Trophoblast cell (in vitro differentiated cells and primary cell): Measurements from ENCODE around the gene TBL1X.

Experiments
- DNase-seq, 2 donors: peaks; one replicate each; pipeline ENCODE4 v3.0.0-alpha.2; 2016
- H2AFZ ChIP-seq: 2 replicates; pipeline ENCODE4 v1.6.1; 2013; ENCODE audit warnings: low read length, moderate library complexity, mild to moderate bottlenecking; ENCODE audit not compliant: insufficient read depth, poor library complexity
- H2AK5ac ChIP-seq: 2 replicates; pipeline ENCODE4 v1.6.1; 2013; ENCODE audit warnings: mild to moderate bottlenecking, low read length
- H2BK120ac ChIP-seq: 2 replicates; pipeline ENCODE4 v1.6.1; 2013; ENCODE audit warnings: low read length, mild to moderate bottlenecking, moderate library complexity; ENCODE audit not compliant: insufficient read depth, poor library complexity
- H2BK12ac ChIP-seq: 2 replicates; pipeline ENCODE4 v1.6.1; 2013; ENCODE audit warnings: mild to moderate bottlenecking, low read length, moderate library complexity
- H2BK5ac ChIP-seq: 2 replicates; pipeline ENCODE4 v1.6.1; 2013; ENCODE audit warnings: low read length, low read depth, moderate library complexity, mild to moderate bottlenecking; ENCODE audit not compliant: poor library complexity
- H3K14ac ChIP-seq: 2 replicates; pipeline ENCODE4 v1.6.1; 2013; ENCODE audit warnings: mild to moderate bottlenecking, low read length
- H3K18ac ChIP-seq: 2 replicates; pipeline ENCODE4 v1.6.1; 2013; ENCODE audit warnings: mild to moderate bottlenecking, low read length
- H3K23ac ChIP-seq: 2 replicates; pipeline ENCODE4 v1.6.1; 2013; ENCODE audit warnings: low read length
- H3K27ac ChIP-seq: 2 replicates; pipeline ENCODE4 v1.5.1; 2013; ENCODE audit warnings: low read depth, mild to moderate bottlenecking, inconsistent platforms, low read length, moderate library complexity
- H3K27me3 ChIP-seq: 2 replicates; pipeline ENCODE4 v1.6.1; 2013; ENCODE audit warnings: inconsistent platforms, mild to moderate bottlenecking, low read length, moderate library complexity; ENCODE audit not compliant: insufficient read depth
- H3K36me3 ChIP-seq, 2 experiments: 1 replicate in 1 of 2; 2 replicates in 1 of 2; pipeline ENCODE4 v1.6.1; 2013; ENCODE audit warnings: low read length in 2 of 2, mild to moderate bottlenecking in 2 of 2, moderate library complexity in 1 of 2; ENCODE audit not compliant: insufficient read depth in 2 of 2, control insufficient read depth in 1 of 2
- H3K4ac ChIP-seq: 2 replicates; pipeline ENCODE4 v1.6.1; 2013; ENCODE audit warnings: low read depth, mild to moderate bottlenecking, low read length, moderate library complexity
- H3K4me1 ChIP-seq, 2 experiments: 1 replicate in 1 of 2; 2 replicates in 1 of 2; pipeline ENCODE4 v1.6.1; 2013; ENCODE audit warnings: low read length in 2 of 2, mild to moderate bottlenecking in 2 of 2, moderate library complexity in 1 of 2; ENCODE audit not compliant: insufficient read depth in 2 of 2, control insufficient read depth in 1 of 2
- H3K4me2 ChIP-seq: 2 replicates; pipeline ENCODE4 v1.6.1; 2013; ENCODE audit warnings: inconsistent platforms, mild to moderate bottlenecking, low read length, moderate library complexity
- H3K4me3 ChIP-seq: 2 replicates; pipeline ENCODE4 v1.5.1; 2013; ENCODE audit warnings: mild to moderate bottlenecking, low read depth, low read length, inconsistent platforms
- H3K79me1 ChIP-seq: one replicate; pipeline ENCODE4 v1.6.1; 2013; ENCODE audit warnings: low read length
- H3K79me2 ChIP-seq: 2 replicates; pipeline ENCODE4 v1.6.1; 2013; ENCODE audit warnings: low read length, mild to moderate bottlenecking; ENCODE audit not compliant: control insufficient read depth, insufficient read depth, poor library complexity
- H3K9ac ChIP-seq: 2 replicates; pipeline ENCODE4 v1.6.1; 2013; ENCODE audit warnings: mild to moderate bottlenecking, low read length
- H3K9me3 ChIP-seq: 2 replicates; pipeline ENCODE4 v1.6.1; 2013; ENCODE audit warnings: low read depth, mild to moderate bottlenecking, control low read depth, inconsistent platforms, low read length; ENCODE audit not compliant: insufficient read depth
- H4K12ac ChIP-seq: 2 replicates; pipeline ENCODE4 v1.6.1; 2013; ENCODE audit warnings: low read depth, mild to moderate bottlenecking, low read length, moderate library complexity
- H4K8ac ChIP-seq: 2 replicates; pipeline ENCODE4 v1.6.1; 2013; ENCODE audit warnings: low read depth, mild to moderate bottlenecking, low read length, moderate library complexity
- H4K91ac ChIP-seq: one replicate; pipeline ENCODE4 v1.6.1; 2013; ENCODE audit warnings: low read depth, mild to moderate bottlenecking, low read length, moderate library complexity
- WGBS: extraction: QIAGEN DNeasy Blood & Tissue Kit; methylation state at CpG from one replicate; pipeline ENCODE4 v1.1.7; 2013; ENCODE audit warnings: missing lambda C conversion rate; ENCODE audit not compliant: insufficient read length, insufficient coverage; ENCODE audit errors: extremely low coverage; 5-methylcytosine and 5-hydroxymethylcytosine counted together

The TBL1X gene

DNA sequence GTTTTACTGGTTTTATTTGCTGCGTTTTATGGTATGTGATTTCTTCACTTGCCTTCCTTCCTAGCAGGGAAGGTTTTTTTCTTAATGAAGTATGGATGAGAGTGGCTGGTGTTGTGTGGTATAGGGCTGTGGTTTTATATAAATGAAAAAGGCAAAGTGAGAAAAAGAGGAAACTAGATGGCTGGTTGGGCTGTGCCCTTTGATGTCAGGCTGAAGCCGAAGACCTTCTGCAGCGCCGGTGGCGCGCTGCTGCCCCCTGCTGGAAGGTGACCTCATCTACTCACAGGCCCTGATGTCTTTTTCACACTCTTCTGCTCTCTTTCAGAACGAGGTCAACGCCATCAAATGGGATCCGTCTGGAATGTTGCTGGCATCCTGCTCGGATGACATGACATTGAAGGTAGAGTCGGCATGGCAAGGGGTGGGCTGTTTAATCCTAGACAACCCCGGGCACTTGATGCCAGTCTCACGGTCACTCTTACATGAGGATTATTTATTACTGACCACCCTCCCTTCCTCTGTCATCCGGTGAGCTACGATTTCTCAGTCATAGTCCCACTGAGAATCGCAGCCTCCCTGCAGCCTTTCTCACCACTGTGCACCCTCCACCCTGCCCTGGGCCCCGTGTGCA lies 244.2 kb downstream of the TBL1X start:
- peak; percentile 38 to 68 for DNase-seq
- Histone ChIP-seq H2BK12ac (no peak overlapping the region), H2BK120ac (no peak overlapping the region), H3K14ac (no peak overlapping the region), H4K8ac (no peak overlapping the region), H3K79me2 (no peaks in the 10 kb centered on the region), H3K4me1 (peaks cover 0 to 2% of the 10 kb centered on the region in 2 experiments), H3K27ac (no peak overlapping the region), H2BK5ac (no peak overlapping the region), H3K79me1 (no peaks in the 10 kb centered on the region), H3K36me3 (peaks cover 26 to 28% of the 10 kb centered on the region in 2 experiments), H4K91ac (no peak overlapping the region), H3K4ac (no peak overlapping the region), H2AFZ (no peak overlapping the region), H3K18ac (no peak overlapping the region), H4K12ac (no peak overlapping the region), H3K4me2 (no peak overlapping the region), H3K9ac (no peak overlapping the region), H3K23ac (no peak overlapping the region), H3K27me3 (no peaks in the 10 kb centered on the region), H2AK5ac (no peak overlapping the region), H3K4me3 (no peak overlapping the region), H3K9me3 (no peaks in the 10 kb centered on the region)
- WGBS: no CpG with 5 or more reads among the region's 17 CpGs

DNA sequence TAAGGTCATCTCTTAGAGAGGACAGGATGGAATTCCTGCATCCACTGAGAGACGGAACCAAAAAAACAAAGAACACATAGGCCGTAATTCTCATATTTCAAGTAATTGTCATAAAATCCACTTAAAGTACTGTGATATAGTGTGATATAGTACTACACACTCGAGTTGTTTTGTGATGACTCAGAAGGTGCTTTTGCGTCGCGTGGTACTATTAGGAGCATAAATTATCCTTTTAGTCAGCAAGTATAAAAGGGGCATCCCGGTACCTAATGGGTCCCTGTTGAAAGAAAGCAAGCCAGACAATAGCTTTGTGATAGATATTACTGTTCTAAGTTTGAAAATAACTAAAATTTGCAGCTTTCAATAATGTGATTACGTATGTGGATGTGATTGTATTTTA lies 245.5 kb downstream of the TBL1X start:
- Histone ChIP-seq H3K4ac (no peak overlapping the region), H3K36me3 (peaks cover 28 to 29% of the 10 kb centered on the region in 2 experiments), H3K27ac (no peak overlapping the region), H3K18ac (no peak overlapping the region), H3K79me1 (no peaks in the 10 kb centered on the region), H3K23ac (no peak overlapping the region), H3K27me3 (no peaks in the 10 kb centered on the region), H4K8ac (no peak overlapping the region), H2AFZ (no peak overlapping the region), H3K4me3 (no peak overlapping the region), H3K9me3 (no peaks in the 10 kb centered on the region), H2BK5ac (no peak overlapping the region), H4K91ac (no peak overlapping the region), H4K12ac (no peak overlapping the region), H2BK120ac (no peak overlapping the region), H2BK12ac (no peak overlapping the region), H3K9ac (no peak overlapping the region), H3K4me2 (no peak overlapping the region), H3K4me1 (peaks cover 0 to 2% of the 10 kb centered on the region in 2 experiments), H3K14ac (no peak overlapping the region), H2AK5ac (no peak overlapping the region), H3K79me2 (no peaks in the 10 kb centered on the region)
- no peak for DNase-seq
- no CpG with 5 or more reads among the region's 8 CpGs for WGBS

GRCh38 chrX:9717376-9717775 lies 252.5 kb downstream of the TBL1X start:
- no peaks in the 10 kb centered on the region for H3K27me3 ChIP-seq
- no peak overlapping the region for H3K4me3 ChIP-seq
- peaks cover 3% of the 10 kb centered on the region for H3K9me3 ChIP-seq
- no peak overlapping the region for H3K23ac ChIP-seq
- no peak overlapping the region for H4K12ac ChIP-seq
- no peak overlapping the region for H4K91ac ChIP-seq
- H3K36me3 ChIP-seq: peaks cover 32 to 37% of the 10 kb centered on the region in 2 experiments
- H3K27ac ChIP-seq: no peak overlapping the region
- H2BK120ac ChIP-seq: no peak overlapping the region
- H3K4ac ChIP-seq: no peak overlapping the region
- no peak overlapping the region for H3K9ac ChIP-seq
- no peak overlapping the region for H4K8ac ChIP-seq
- no peak overlapping the region for H2BK5ac ChIP-seq
- H2AFZ ChIP-seq: no peak overlapping the region
- no peaks in the 10 kb centered on the region for H3K4me1 ChIP-seq
- no peak overlapping the region for H2BK12ac ChIP-seq
- no peak overlapping the region for H3K4me2 ChIP-seq
- H3K79me2 ChIP-seq: no peaks in the 10 kb centered on the region
- no peak overlapping the region for H3K14ac ChIP-seq
- H3K79me1 ChIP-seq: no peaks in the 10 kb centered on the region
- DNase-seq: peak in 1 of 2 donors; percentile 29
- no CpG with 5 or more reads among the region's 21 CpGs for WGBS
- no peak overlapping the region for H2AK5ac ChIP-seq
- no peak overlapping the region for H3K18ac ChIP-seq

DNA sequence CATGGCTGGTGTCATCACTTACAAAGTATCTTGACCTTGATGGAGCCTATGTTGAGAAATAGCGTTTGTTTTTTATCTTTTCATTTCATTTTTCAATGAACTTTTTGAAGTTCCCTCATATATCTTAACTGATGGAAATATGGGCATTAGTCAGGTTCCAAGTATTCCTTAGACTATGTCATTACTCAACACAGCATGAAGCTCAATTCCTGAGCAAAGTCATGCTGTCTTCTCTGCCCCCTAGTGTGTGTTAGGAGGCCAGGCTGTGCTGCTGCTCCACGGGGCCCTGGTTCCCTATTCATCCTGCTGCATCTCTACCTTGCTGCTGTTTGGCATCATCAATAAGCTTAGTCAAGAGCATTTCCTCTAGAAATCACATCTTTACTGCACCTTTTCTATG lies 259.9 kb downstream of the TBL1X start:
- no peak overlapping the region for H2AK5ac ChIP-seq
- H3K9ac ChIP-seq: no peak overlapping the region
- no peak overlapping the region for H3K18ac ChIP-seq
- H4K8ac ChIP-seq: no peak overlapping the region
- no CpG with 5 or more reads among the region's 2 CpGs for WGBS
- no peak overlapping the region for H4K12ac ChIP-seq
- H4K91ac ChIP-seq: no peak overlapping the region
- H3K36me3 ChIP-seq: peaks cover 7 to 15% of the 10 kb centered on the region in 2 experiments
- no peak overlapping the region for H3K14ac ChIP-seq
- no peak overlapping the region for H2BK5ac ChIP-seq
- H3K4me2 ChIP-seq: no peak overlapping the region
- no peak overlapping the region for H2AFZ ChIP-seq
- H2BK120ac ChIP-seq: no peak overlapping the region
- no peak overlapping the region for H2BK12ac ChIP-seq
- peak; percentile 33 to 75 for DNase-seq
- H3K79me1 ChIP-seq: no peaks in the 10 kb centered on the region
- H3K4me3 ChIP-seq: no peak overlapping the region
- no peaks in the 10 kb centered on the region for H3K79me2 ChIP-seq
- H3K4ac ChIP-seq: no peak overlapping the region
- H3K27me3 ChIP-seq: no peaks in the 10 kb centered on the region
- peaks cover 5% of the 10 kb centered on the region for H3K9me3 ChIP-seq
- no peak overlapping the region for H3K23ac ChIP-seq
- H3K27ac ChIP-seq: no peak overlapping the region
- no peaks in the 10 kb centered on the region for H3K4me1 ChIP-seq
